Measurements from ENCODE around the gene VSTM2B. TPM values are rescaled to one million over a fixed set of nuclear protein-coding genes. Genes with fewer than 3 reads are reported as not detected.

Gene VSTM2B
- total RNA-seq, 2 experiments from 2014 or later: not detected

- BruUV-seq (replicated peaks): no TSS peak
- ChIA-PET POLR2A (no interaction called here), CTCF (ENCODE audit: unreplicated experiment) (no interaction called here)
- Histone ChIP-seq H3K4me3 (ENCODE audit: low read depth, low read length, poor library complexity, severe bottlenecking) (no peak overlapping the region), H4K20me1 (ENCODE audit: insufficient read depth, low read length) (no peaks in the 10 kb centered on the region), H3K79me2 (ENCODE audit: insufficient read depth, low read depth, low read length) (no peaks in the 10 kb centered on the region), H3K36me3 (ENCODE audit: insufficient read depth, low read length) (no peaks in the 10 kb centered on the region), H3K9me2 (ENCODE audit: insufficient read depth, low read length) (no peaks in the 10 kb centered on the region), H3K9me3 (ENCODE audit: low read length) (no peaks in the 10 kb centered on the region), H3K27ac (ENCODE audit: low read depth, low read length, poor library complexity, severe bottlenecking) (no peak overlapping the region), H3K4me2 (ENCODE audit: low read length) (no peak overlapping the region), H2AFZ (ENCODE audit: low read length) (no peak overlapping the region), H3K4me1 (ENCODE audit: insufficient read depth, low read length, poor library complexity, severe bottlenecking) (no peaks in the 10 kb centered on the region)
- DNase-seq (ENCODE audit: low spot score): no peak
- TF ChIP-seq EZH2phosphoT487 (IDR thresholded peaks at IDR 0.05; ENCODE audit: borderline replicate concordance, low read depth, low read length) (no peak), CTCF (conservative IDR thresholded peaks at IDR 0.05; ENCODE audit: low read length) (no peak)
- intact Hi-C loops (cut with micrococcal nuclease; ENCODE audit: unreplicated experiment): no loop called here
Observed at GRCh38 chr19:29596080-29596727, 70.4 kb downstream of the VSTM2B start.

- Histone ChIP-seq H3K36me3 (ENCODE audit: insufficient read depth, low read length) (no peaks in the 10 kb centered on the region), H3K9me3 (ENCODE audit: low read length) (no peaks in the 10 kb centered on the region), H3K79me2 (ENCODE audit: insufficient read depth, low read depth, low read length) (no peaks in the 10 kb centered on the region), H3K4me1 (ENCODE audit: insufficient read depth, low read length, poor library complexity, severe bottlenecking) (no peaks in the 10 kb centered on the region), H3K9me2 (ENCODE audit: insufficient read depth, low read length) (no peaks in the 10 kb centered on the region), H3K4me2 (ENCODE audit: low read length) (no peak overlapping the region), H3K4me3 (ENCODE audit: low read depth, low read length, poor library complexity, severe bottlenecking) (no peak overlapping the region), H2AFZ (ENCODE audit: low read length) (no peak overlapping the region), H3K27ac (ENCODE audit: low read depth, low read length, poor library complexity, severe bottlenecking) (no peak overlapping the region), H4K20me1 (ENCODE audit: insufficient read depth, low read length) (no peaks in the 10 kb centered on the region)
- DNase-seq (ENCODE audit: low spot score): no peak
- CTCF ChIA-PET (ENCODE audit: unreplicated experiment): no interaction called here
- TF ChIP-seq EZH2phosphoT487 (IDR thresholded peaks at IDR 0.05; ENCODE audit: borderline replicate concordance, low read depth, low read length) (no peak), CTCF (conservative IDR thresholded peaks at IDR 0.05; ENCODE audit: low read length) (peak; percentile 43)
- POLR2A ChIA-PET: no interaction called here
- no TSS peak for BruUV-seq (replicated peaks)
- intact Hi-C loops (cut with micrococcal nuclease; ENCODE audit: unreplicated experiment): no loop called here
Observed at GRCh38 chr19:29596885-29597525, 71.2 kb downstream of the VSTM2B start.

- no peak for DNase-seq (ENCODE audit: low spot score)
- Histone ChIP-seq H2AFZ (ENCODE audit: low read length) (no peak overlapping the region), H3K9me3 (ENCODE audit: low read length) (no peaks in the 10 kb centered on the region), H3K4me1 (ENCODE audit: insufficient read depth, low read length, poor library complexity, severe bottlenecking) (no peaks in the 10 kb centered on the region), H3K4me2 (ENCODE audit: low read length) (no peak overlapping the region), H3K9me2 (ENCODE audit: insufficient read depth, low read length) (no peaks in the 10 kb centered on the region), H3K27ac (ENCODE audit: low read depth, low read length, poor library complexity, severe bottlenecking) (no peak overlapping the region), H3K36me3 (ENCODE audit: insufficient read depth, low read length) (no peaks in the 10 kb centered on the region), H4K20me1 (ENCODE audit: insufficient read depth, low read length) (no peaks in the 10 kb centered on the region), H3K4me3 (ENCODE audit: low read depth, low read length, poor library complexity, severe bottlenecking) (no peak overlapping the region), H3K79me2 (ENCODE audit: insufficient read depth, low read depth, low read length) (no peaks in the 10 kb centered on the region)
- POLR2A ChIA-PET: no interaction called here
- BruUV-seq (replicated peaks): no TSS peak
- TF ChIP-seq CTCF (conservative IDR thresholded peaks at IDR 0.05; ENCODE audit: low read length): no peak
- no peak for TF ChIP-seq EZH2phosphoT487 (IDR thresholded peaks at IDR 0.05; ENCODE audit: borderline replicate concordance, low read depth, low read length)
- CTCF ChIA-PET (ENCODE audit: unreplicated experiment): no interaction called here
- intact Hi-C loops (cut with micrococcal nuclease; ENCODE audit: unreplicated experiment): no loop called here
Observed at GRCh38 chr19:29598036-29598435, 72.2 kb downstream of the VSTM2B start.

Data from OCI-LY7 (cell line).